Liver (tissue), 9 donors: ENCODE results near the gene EIF2B5. TPM values are rescaled to one million over a fixed set of nuclear protein-coding genes. Genes with fewer than 3 reads are reported as not detected.

Source experiments
- DNase-seq: peaks from one replicate; pipeline ENCODE4 v3.0.0-alpha.2; 2017; ENCODE audit warnings: low spot score
- H3K27ac ChIP-seq, 2 donors: one replicate each; pipeline ENCODE4 v1.7.0; 2013; ENCODE audit warnings: inconsistent platforms in 2 of 2, low read length in 2 of 2, control low read depth in 1 of 2, low read depth in 1 of 2, mild to moderate bottlenecking in 1 of 2
- H3K27me3 ChIP-seq, 4 donors: one replicate each; pipeline versions ENCODE4 v1.6.1 to v1.7.0; 2013; ENCODE audit warnings: low read length in 3 of 4, inconsistent platforms in 1 of 4, mild to moderate bottlenecking in 1 of 4, moderate library complexity in 1 of 4; ENCODE audit not compliant: control insufficient read depth in 4 of 4, insufficient read depth in 4 of 4
- H3K36me3 ChIP-seq, 4 donors: one replicate each; pipeline versions ENCODE4 v1.6.1 to v1.7.0; 2013; ENCODE audit warnings: low read length in 3 of 4, mild to moderate bottlenecking in 3 of 4, low read depth in 1 of 4, moderate library complexity in 1 of 4; ENCODE audit not compliant: control insufficient read depth in 4 of 4, insufficient read depth in 3 of 4
- H3K4me1 ChIP-seq, 4 donors: one replicate each; pipeline versions ENCODE4 v1.6.1 to v1.7.0; 2013; ENCODE audit warnings: low read length in 3 of 4, mild to moderate bottlenecking in 3 of 4, moderate library complexity in 1 of 4; ENCODE audit not compliant: control insufficient read depth in 4 of 4, insufficient read depth in 4 of 4
- H3K4me3 ChIP-seq, 3 donors: one replicate each; pipeline versions ENCODE4 v1.6.1 to v1.7.0; 2013; ENCODE audit warnings: low read length in 3 of 3, control low read depth in 1 of 3, low read depth in 1 of 3, mild to moderate bottlenecking in 1 of 3
- H3K9ac ChIP-seq, 2 donors: one replicate each; pipeline ENCODE4 v1.7.0; 2013; ENCODE audit warnings: low read length in 2 of 2, mild to moderate bottlenecking in 2 of 2, moderate library complexity in 2 of 2, control low read depth in 1 of 2, low read depth in 1 of 2
- H3K9me3 ChIP-seq, 4 donors: one replicate each; pipeline versions ENCODE4 v1.6.1 to v1.7.0; 2013; ENCODE audit warnings: low read length in 3 of 4; ENCODE audit not compliant: control insufficient read depth in 4 of 4
- EGR1 ChIP-seq, 2 donors: IDR thresholded peaks; 2 replicates each; pipeline ENCODE4 v1.6.1; 2016 to 2018; ENCODE audit warnings: antibody characterized with exemption in 2 of 2, low read depth in 2 of 2
- FOXA1 ChIP-seq: IDR thresholded peaks from 2 replicates; pipeline ENCODE4 v1.6.1; 2016; ENCODE audit warnings: antibody characterized with exemption
- FOXA2 ChIP-seq: IDR thresholded peaks from 2 replicates; pipeline ENCODE4 v1.6.1; 2016; ENCODE audit warnings: antibody characterized with exemption
- GABPA ChIP-seq, 2 donors: IDR thresholded peaks in 1 of 2; conservative IDR thresholded peaks in 1 of 2; 2 replicates each; pipeline ENCODE4 v1.6.1; 2016; ENCODE audit warnings: antibody characterized with exemption in 2 of 2, mild to moderate bottlenecking in 1 of 2, moderate library complexity in 1 of 2
- HNF4A ChIP-seq, 2 donors: conservative IDR thresholded peaks; 2 replicates each; pipeline ENCODE4 v1.6.1; 2016; ENCODE audit warnings: antibody characterized with exemption in 2 of 2, mild to moderate bottlenecking in 2 of 2
- HNF4G ChIP-seq: IDR thresholded peaks from 2 replicates; pipeline ENCODE4 v1.6.1; 2016; ENCODE audit warnings: antibody characterized with exemption
- JUND ChIP-seq, 2 donors: IDR thresholded peaks; 2 replicates each; pipeline ENCODE4 v1.6.1; 2016; ENCODE audit warnings: antibody characterized with exemption in 2 of 2
- NR2F2 ChIP-seq: IDR thresholded peaks from 2 replicates; pipeline ENCODE4 v1.6.1; 2016; ENCODE audit warnings: antibody characterized with exemption
- RAD21 ChIP-seq, 2 donors: IDR thresholded peaks; 2 replicates each; pipeline ENCODE4 v1.6.1; 2016; ENCODE audit warnings: antibody characterized with exemption in 2 of 2, mild to moderate bottlenecking in 2 of 2
- REST ChIP-seq: IDR thresholded peaks from 2 replicates; pipeline ENCODE4 v1.6.1; 2016; ENCODE audit warnings: antibody characterized with exemption, mild to moderate bottlenecking
- RXRA ChIP-seq, 2 donors: IDR thresholded peaks; 2 replicates each; pipeline ENCODE4 v1.6.1; 2017 to 2018; ENCODE audit warnings: antibody characterized with exemption in 2 of 2, mild to moderate bottlenecking in 1 of 2
- SP1 ChIP-seq: IDR thresholded peaks from 2 replicates; pipeline ENCODE4 v1.6.1; 2018; ENCODE audit warnings: antibody characterized with exemption, mild to moderate bottlenecking
- TAF1 ChIP-seq: conservative IDR thresholded peaks from 2 replicates; pipeline ENCODE4 v1.6.1; 2016; ENCODE audit warnings: antibody characterized with exemption, mild to moderate bottlenecking
- YY1 ChIP-seq: IDR thresholded peaks from 2 replicates; pipeline ENCODE4 v1.6.1; 2016; ENCODE audit warnings: antibody characterized with exemption, mild to moderate bottlenecking
- WGBS: extraction: QIAGEN DNeasy Blood & Tissue Kit; methylation state at CpG from one replicate; pipeline ENCODE4 v1.1.7; 2013; 5-methylcytosine and 5-hydroxymethylcytosine counted together
- polyA plus RNA-seq, 2 donors: library from polyadenylated mRNA; stranded (reverse) in 1 of 2; unstranded in 1 of 2; fragments of 200-250 nt in 1 of 2; fragments of >200 nt in 1 of 2; fragmentation: Nextera tagmentation in 1 of 2; extraction: Ambion mirVana in 1 of 2; gene quantifications; one replicate each; pipeline versions ENCODE4 v1.2.1 to v1.2.3, GENCODE V29; 2013 to 2015
- total RNA-seq, 2 donors: library from RNA; depleted of rRNA; stranded (reverse); fragments of >200 nt; gene quantifications; one replicate each; pipeline ENCODE4 v1.2.3, GENCODE V29; 2014
- TF ChIP-seq, protein P1 (sequence below): IDR thresholded peaks from 2 replicates; pipeline ENCODE4 v1.6.1; 2016; ENCODE audit warnings: antibody characterized with exemption
- TF ChIP-seq, protein P2 (sequence below): IDR thresholded peaks from 2 replicates; pipeline ENCODE4 v1.6.1; 2016; ENCODE audit warnings: antibody characterized with exemption
- TF ChIP-seq, protein P3 (sequence below): fragments of 150-350 bp; IDR thresholded peaks from 2 replicates; pipeline ENCODE4 v1.5.1; 2017; ENCODE audit warnings: improper control_type of control experiment, low read depth, low read length; ENCODE audit not compliant: missing input control
- TF ChIP-seq, protein P4 (sequence below): IDR thresholded peaks from 2 replicates; pipeline ENCODE4 v1.6.1; 2016; ENCODE audit warnings: antibody characterized with exemption
- donor health status: healthy.
- donor health status: healthy.
- donor health status: healthy.
- donor health status: healthy.
- donor health status: healthy.

EIF2B5 gene
- total and polyA plus RNA-seq, 4 donors, result 19.0 to 34.3 (median 24.4) TPM

DNA sequence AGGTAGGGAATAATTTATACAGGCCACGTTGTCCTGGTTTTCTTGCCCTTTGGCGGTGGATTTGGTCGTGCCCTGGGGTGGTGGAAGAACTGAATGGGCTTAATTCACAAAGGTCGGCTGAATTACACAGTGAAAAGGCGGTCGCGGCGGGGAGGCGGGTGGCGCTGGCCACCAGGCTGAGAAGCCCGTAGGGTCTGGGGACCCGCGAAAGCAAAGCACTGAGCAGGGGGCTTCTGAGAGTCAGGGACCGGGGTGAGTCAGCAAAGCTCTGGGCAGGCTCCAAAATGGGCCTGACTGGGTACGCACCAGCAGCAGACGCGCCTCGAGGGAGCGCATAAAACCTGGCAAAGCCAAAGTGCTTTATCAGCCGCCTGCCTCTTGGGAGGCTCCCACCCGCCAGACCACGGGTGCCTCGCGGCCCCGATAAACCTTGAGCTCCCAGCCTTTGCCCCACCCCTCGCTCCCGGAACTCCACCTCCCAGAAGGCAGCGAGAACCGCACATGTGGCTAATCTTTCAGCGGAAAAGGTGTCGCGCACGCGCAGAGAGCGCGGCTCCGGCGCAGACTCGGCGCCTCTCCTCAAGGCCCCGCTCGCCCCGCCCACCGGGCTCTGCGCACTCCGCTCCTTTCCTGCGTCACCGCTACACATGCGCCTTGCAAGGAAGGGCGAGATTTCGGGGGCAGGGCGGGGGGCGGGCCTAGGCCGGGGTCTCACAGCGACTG is 50.5 kb downstream of the EIF2B5 start:
- H3K27me3 ChIP-seq, result no peaks in the 10 kb centered on the region
- peaks cover 2 to 25% (median 21%) of the 10 kb centered on the region in 4 donors for H3K4me1 ChIP-seq
- peak overlapping the region; percentile 78 to 80 for H3K27ac ChIP-seq
- TF ChIP-seq HNF4G (no peak), RAD21 (IDR thresholded peaks at IDR 0.05) (peak; percentile 23 to 24), TAF1 (no peak), GABPA (IDR thresholded peaks at IDR 0.05 in 1 of 2, conservative IDR thresholded peaks at IDR 0.05 in 1 of 2) (peak in 1 of 2 donors; percentile 84), FOXA1 (no peak), FOXA2 (peak; percentile 21), REST (peak; percentile 48), RXRA (IDR thresholded peaks at IDR 0.05) (peak; percentile 36), HNF4A (conservative IDR thresholded peaks at IDR 0.05) (peak; percentile 41 to 42), SP1 (peak; percentile 62), EGR1 (IDR thresholded peaks at IDR 0.05; ENCODE audit: low read depth in 2 of 2) (peak; percentile 14 to 19), YY1 (no peak), NR2F2 (peak; percentile 39), JUND (IDR thresholded peaks at IDR 0.05) (peak in 1 of 2 donors; percentile 71)
- TF ChIP-seq, protein P1, sequence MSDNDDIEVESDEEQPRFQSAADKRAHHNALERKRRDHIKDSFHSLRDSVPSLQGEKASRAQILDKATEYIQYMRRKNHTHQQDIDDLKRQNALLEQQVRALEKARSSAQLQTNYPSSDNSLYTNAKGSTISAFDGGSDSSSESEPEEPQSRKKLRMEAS, result peak; percentile 89
- TF ChIP-seq, protein P2, sequence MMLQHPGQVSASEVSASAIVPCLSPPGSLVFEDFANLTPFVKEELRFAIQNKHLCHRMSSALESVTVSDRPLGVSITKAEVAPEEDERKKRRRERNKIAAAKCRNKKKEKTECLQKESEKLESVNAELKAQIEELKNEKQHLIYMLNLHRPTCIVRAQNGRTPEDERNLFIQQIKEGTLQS, result peak; percentile 46
- TF ChIP-seq, protein P3, sequence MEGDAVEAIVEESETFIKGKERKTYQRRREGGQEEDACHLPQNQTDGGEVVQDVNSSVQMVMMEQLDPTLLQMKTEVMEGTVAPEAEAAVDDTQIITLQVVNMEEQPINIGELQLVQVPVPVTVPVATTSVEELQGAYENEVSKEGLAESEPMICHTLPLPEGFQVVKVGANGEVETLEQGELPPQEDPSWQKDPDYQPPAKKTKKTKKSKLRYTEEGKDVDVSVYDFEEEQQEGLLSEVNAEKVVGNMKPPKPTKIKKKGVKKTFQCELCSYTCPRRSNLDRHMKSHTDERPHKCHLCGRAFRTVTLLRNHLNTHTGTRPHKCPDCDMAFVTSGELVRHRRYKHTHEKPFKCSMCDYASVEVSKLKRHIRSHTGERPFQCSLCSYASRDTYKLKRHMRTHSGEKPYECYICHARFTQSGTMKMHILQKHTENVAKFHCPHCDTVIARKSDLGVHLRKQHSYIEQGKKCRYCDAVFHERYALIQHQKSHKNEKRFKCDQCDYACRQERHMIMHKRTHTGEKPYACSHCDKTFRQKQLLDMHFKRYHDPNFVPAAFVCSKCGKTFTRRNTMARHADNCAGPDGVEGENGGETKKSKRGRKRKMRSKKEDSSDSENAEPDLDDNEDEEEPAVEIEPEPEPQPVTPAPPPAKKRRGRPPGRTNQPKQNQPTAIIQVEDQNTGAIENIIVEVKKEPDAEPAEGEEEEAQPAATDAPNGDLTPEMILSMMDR, result no peak
- TF ChIP-seq, protein P4, sequence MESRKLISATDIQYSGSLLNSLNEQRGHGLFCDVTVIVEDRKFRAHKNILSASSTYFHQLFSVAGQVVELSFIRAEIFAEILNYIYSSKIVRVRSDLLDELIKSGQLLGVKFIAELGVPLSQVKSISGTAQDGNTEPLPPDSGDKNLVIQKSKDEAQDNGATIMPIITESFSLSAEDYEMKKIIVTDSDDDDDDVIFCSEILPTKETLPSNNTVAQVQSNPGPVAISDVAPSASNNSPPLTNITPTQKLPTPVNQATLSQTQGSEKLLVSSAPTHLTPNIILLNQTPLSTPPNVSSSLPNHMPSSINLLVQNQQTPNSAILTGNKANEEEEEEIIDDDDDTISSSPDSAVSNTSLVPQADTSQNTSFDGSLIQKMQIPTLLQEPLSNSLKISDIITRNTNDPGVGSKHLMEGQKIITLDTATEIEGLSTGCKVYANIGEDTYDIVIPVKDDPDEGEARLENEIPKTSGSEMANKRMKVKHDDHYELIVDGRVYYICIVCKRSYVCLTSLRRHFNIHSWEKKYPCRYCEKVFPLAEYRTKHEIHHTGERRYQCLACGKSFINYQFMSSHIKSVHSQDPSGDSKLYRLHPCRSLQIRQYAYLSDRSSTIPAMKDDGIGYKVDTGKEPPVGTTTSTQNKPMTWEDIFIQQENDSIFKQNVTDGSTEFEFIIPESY, result peak; percentile 77
- H3K9ac ChIP-seq, result peak overlapping the region; percentile 45 to 95
- H3K4me3 ChIP-seq, result peak overlapping the region; percentile 62 to 99 (median 72)
- peaks cover 19 to 64% (median 57%) of the 10 kb centered on the region in 4 donors for H3K36me3 ChIP-seq
- 2% methylated on average over 55 of the region's 55 CpGs for WGBS
- no peaks in the 10 kb centered on the region for H3K9me3 ChIP-seq
- peak; percentile 99 for DNase-seq
